Stimulated activated effector memory CD8-positive, alpha-beta T cell treated with anti-CD3 and anti-CD28 coated beads, Interleukin-12 subunit alpha, Interleukin-12 subunit beta, amount 100 ng/mL, for 72 hours (primary cell): ENCODE data around the gene PHGDH.

ENCODE experiments used
- ATAC-seq: fragments of 150-1000 bp; cut with Tn5 transposase; 2 replicates; pipeline ENCODE4 v1.10.0; 2021
- DNase-seq, 2 donors: peaks; one replicate each; pipeline ENCODE4 v3.0.0; 2021 to 2022; ENCODE audit warnings: low spot score in 2 of 2
- H3K27ac Mint-ChIP-seq: one replicate; pipeline ENCODE4 v1.8.0; 2022; ENCODE audit warnings: mild to moderate bottlenecking, mixed read lengths
- H3K36me3 Mint-ChIP-seq: one replicate; pipeline ENCODE4 v1.8.0; 2022; ENCODE audit warnings: mild to moderate bottlenecking, mixed read lengths
- H3K4me1 Mint-ChIP-seq: one replicate; pipeline ENCODE4 v1.8.0; 2022; ENCODE audit warnings: mixed read lengths
- H3K4me3 Mint-ChIP-seq: one replicate; pipeline ENCODE4 v1.8.0; 2022; ENCODE audit warnings: mild to moderate bottlenecking, mixed read lengths
- H3K9me3 Mint-ChIP-seq: one replicate; pipeline ENCODE4 v1.8.0; 2022; ENCODE audit warnings: mixed read lengths

Gene PHGDH

GRCh38 chr1:119735217-119735616, 23.5 kb downstream of the PHGDH start:
- Mint-ChIP-seq H3K36me3 (peaks cover 8% of the 10 kb centered on the region), H3K4me3 (no peak overlapping the region), H3K27ac (no peak overlapping the region), H3K9me3 (no peaks in the 10 kb centered on the region), H3K4me1 (no peaks in the 10 kb centered on the region)
- no peak for DNase-seq
- no peak for ATAC-seq

GRCh38 chr1:119736649-119737039, 24.9 kb downstream of the PHGDH start:
- Mint-ChIP-seq H3K36me3 (peaks cover 8% of the 10 kb centered on the region), H3K9me3 (no peaks in the 10 kb centered on the region), H3K4me3 (no peak overlapping the region), H3K27ac (no peak overlapping the region), H3K4me1 (no peaks in the 10 kb centered on the region)
- no peak for DNase-seq
- ATAC-seq, result no peak

DNA sequence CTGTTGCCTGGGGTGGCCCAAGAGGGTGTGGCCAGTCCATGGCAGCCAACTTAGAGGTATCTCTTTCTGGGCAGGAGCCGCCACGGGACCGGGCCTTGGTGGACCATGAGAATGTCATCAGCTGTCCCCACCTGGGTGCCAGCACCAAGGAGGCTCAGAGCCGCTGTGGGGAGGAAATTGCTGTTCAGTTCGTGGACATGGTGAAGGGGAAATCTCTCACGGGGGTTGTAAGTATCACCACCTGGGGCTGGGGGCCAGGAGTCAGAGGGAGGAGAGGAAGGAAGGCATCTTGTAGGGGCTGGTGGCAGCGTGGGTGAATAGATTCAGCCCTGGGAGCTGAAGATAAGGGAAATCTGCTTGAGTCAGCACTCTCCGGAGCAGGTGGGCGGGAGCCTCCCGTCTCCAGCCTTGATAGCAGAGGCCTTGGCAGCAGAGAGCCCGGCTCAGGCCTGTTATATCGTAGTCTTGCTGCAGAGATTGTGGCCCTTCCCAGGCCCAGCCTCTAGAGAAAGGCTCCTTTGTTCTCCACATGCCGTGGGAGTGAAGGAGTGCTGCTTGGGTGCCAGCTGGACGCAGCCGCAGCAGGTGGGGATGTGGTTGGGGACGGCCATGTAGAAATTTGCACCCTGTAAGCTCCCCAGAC, 25.4 kb downstream of the PHGDH start:
- H3K9me3 Mint-ChIP-seq, result no peaks in the 10 kb centered on the region
- H3K4me1 Mint-ChIP-seq, result no peaks in the 10 kb centered on the region
- H3K36me3 Mint-ChIP-seq, result peaks cover 8% of the 10 kb centered on the region
- H3K4me3 Mint-ChIP-seq, result no peak overlapping the region
- no peak for DNase-seq
- no peak for ATAC-seq
- no peak overlapping the region for H3K27ac Mint-ChIP-seq

DNA sequence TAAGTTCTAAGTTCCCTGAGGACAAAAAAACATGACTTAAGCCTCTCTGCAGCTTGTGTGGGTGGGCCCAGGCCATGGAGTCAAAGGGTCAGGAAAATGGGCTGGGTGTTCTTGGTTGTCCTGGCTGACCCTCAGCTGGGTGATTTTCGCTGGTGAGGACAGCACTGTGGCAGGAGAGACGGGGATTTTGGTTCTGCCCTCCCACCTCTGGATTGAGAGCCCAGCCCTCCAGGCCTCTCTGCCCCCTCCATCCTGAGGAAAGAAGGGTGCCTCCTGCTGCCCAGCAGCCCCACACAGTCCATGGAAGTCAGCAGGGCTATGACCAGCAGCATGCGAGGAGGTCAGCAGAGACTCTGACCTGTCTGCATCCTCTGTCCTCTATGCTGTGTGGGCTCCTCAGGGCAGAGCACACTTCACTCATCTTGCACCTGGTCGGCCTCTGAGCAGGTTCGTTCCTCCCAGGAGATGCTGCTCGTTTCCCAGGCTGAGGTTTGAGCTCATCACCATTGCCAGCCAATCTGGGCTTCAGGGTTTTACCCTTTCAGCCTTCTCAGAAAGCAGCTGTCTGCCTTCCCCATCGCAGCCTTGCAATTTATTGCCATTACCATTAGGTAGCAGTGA, 26.5 kb downstream of the PHGDH start:
- no peak overlapping the region for H3K27ac Mint-ChIP-seq
- ATAC-seq (no peak), DNase-seq (no peak)
- H3K4me3 Mint-ChIP-seq, result no peak overlapping the region
- H3K9me3 Mint-ChIP-seq, result no peaks in the 10 kb centered on the region
- no peaks in the 10 kb centered on the region for H3K4me1 Mint-ChIP-seq
- peaks cover 8% of the 10 kb centered on the region for H3K36me3 Mint-ChIP-seq

GRCh38 chr1:119739150-119739549, 27.4 kb downstream of the PHGDH start:
- no peak for DNase-seq
- H3K9me3 Mint-ChIP-seq, result no peaks in the 10 kb centered on the region
- ATAC-seq, result no peak
- H3K27ac Mint-ChIP-seq, result no peak overlapping the region
- peaks cover 5% of the 10 kb centered on the region for H3K4me1 Mint-ChIP-seq
- no peak overlapping the region for H3K4me3 Mint-ChIP-seq
- peaks cover 8% of the 10 kb centered on the region for H3K36me3 Mint-ChIP-seq

DNA sequence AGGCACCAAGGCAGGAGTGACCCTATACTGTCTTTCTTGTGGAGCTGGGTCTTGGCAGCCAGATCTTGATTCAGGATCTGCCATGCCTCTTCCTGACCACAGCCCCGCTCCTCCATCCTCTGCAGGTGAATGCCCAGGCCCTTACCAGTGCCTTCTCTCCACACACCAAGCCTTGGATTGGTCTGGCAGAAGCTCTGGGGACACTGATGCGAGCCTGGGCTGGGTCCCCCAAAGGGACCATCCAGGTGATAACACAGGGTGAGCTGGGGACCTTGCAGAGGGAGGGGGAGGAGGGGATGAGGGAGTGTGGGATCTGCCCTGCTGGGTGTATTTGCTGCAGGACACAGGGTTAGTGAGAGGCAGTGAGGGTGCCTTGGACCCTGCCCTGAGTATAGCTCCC, 28.5 kb downstream of the PHGDH start:
- ATAC-seq, result no peak
- DNase-seq, result no peak
- peaks cover 6% of the 10 kb centered on the region for H3K4me1 Mint-ChIP-seq
- H3K9me3 Mint-ChIP-seq, result no peaks in the 10 kb centered on the region
- peaks cover 2% of the 10 kb centered on the region for H3K36me3 Mint-ChIP-seq
- no peak overlapping the region for H3K27ac Mint-ChIP-seq
- no peak overlapping the region for H3K4me3 Mint-ChIP-seq

DNA sequence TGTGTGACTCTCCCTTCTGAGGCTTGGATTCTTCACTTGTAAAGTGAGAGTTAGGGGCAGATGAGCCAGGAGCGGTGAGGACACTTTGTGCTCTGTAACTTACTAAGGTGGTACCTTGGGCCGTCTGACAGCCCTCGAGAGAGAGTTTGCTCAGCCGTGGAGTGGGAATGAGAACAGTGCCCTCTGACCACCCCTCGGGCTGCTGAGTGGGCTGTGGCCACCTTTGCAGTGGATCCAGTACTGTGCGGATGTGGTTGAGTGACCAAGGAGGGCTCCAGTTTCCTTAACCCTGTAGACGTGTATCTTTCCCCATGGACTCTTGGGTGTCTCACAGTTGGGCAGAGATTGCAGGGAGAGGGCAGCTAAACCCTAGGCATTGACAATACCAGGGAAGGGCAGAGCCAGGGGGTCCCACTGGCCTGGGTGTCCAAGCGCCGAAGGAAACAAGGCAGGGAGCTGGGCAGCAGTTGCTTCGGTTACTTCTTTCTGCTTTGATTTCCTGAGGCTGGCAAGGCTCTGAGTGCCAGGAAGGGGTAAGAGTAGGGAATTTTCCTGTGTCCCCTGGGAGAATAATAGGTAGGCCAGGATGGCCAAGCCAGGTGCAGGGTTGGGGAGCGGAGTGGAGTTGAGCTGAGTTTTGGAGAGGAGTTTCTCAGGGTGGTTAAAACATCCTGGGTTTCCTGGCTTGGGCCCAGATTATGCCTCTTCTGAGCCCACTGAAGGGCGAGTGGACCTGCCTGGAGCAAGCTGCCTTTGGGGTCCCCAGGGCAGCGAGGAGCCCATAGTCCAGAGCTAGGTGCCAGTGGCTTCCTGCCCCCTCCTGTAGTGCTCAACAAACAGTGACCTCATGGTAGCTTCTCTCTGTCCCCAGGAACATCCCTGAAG, 29.4 kb downstream of the PHGDH start:
- DNase-seq (no peak), ATAC-seq (no peak)
- no peak overlapping the region for H3K27ac Mint-ChIP-seq
- no peaks in the 10 kb centered on the region for H3K9me3 Mint-ChIP-seq
- H3K4me1 Mint-ChIP-seq, result peaks cover 6% of the 10 kb centered on the region
- H3K36me3 Mint-ChIP-seq, result no peaks in the 10 kb centered on the region
- H3K4me3 Mint-ChIP-seq, result no peak overlapping the region

GRCh38 chr1:119742202-119742601, 30.5 kb downstream of the PHGDH start:
- H3K27ac Mint-ChIP-seq, result no peak overlapping the region
- no peaks in the 10 kb centered on the region for H3K9me3 Mint-ChIP-seq
- no peak for DNase-seq
- ATAC-seq, result no peak
- H3K4me3 Mint-ChIP-seq, result no peak overlapping the region
- no peaks in the 10 kb centered on the region for H3K36me3 Mint-ChIP-seq
- H3K4me1 Mint-ChIP-seq, result peaks cover 6% of the 10 kb centered on the region

DNA sequence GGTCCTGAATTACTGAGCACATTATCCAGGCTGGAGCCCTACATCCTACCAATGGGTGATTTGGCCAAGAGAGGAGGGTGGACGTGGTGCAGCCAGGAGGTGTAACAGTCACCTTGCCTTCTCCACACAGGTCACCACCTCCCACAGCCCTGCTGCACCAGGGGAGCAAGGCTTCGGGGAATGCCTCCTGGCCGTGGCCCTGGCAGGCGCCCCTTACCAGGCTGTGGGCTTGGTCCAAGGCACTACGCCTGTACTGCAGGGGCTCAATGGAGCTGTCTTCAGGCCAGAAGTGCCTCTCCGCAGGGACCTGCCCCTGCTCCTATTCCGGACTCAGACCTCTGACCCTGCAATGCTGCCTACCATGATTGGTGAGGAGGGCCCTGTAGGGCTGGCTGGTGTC, 30.9 kb downstream of the PHGDH start:
- ATAC-seq, result no peak
- H3K4me1 Mint-ChIP-seq, result peaks cover 6% of the 10 kb centered on the region
- no peak for DNase-seq
- H3K36me3 Mint-ChIP-seq, result no peaks in the 10 kb centered on the region
- H3K4me3 Mint-ChIP-seq, result no peak overlapping the region
- H3K9me3 Mint-ChIP-seq, result no peaks in the 10 kb centered on the region
- H3K27ac Mint-ChIP-seq, result no peak overlapping the region

DNA sequence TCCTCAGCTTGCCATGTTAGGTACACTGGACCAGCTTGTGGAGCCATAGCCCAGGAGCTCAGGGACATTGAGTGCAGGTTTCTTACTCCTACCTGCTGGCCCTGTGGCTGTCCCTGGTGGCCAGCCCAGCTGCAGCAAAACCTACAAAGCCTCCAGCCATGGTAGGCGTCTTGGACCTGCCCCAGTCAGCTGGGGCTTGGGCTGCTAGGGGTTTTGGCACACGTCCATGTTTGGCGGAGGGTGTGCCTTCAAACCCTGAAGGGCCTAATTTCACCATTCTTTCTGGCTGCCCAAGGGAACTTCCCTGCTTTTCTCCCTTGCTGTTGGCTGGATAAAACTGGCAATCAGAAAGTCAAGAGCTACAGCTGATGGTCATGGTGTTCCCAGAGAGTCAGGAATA, 31.6 kb downstream of the PHGDH start:
- no peaks in the 10 kb centered on the region for H3K9me3 Mint-ChIP-seq
- DNase-seq, result no peak
- ATAC-seq, result no peak
- no peaks in the 10 kb centered on the region for H3K36me3 Mint-ChIP-seq
- H3K4me1 Mint-ChIP-seq, result peaks cover 6% of the 10 kb centered on the region
- no peak overlapping the region for H3K27ac Mint-ChIP-seq
- no peak overlapping the region for H3K4me3 Mint-ChIP-seq

GRCh38 chr1:119743776-119744597, 32.3 kb downstream of the PHGDH start:
- no peaks in the 10 kb centered on the region for H3K9me3 Mint-ChIP-seq
- DNase-seq, result no peak
- H3K27ac Mint-ChIP-seq, result no peak overlapping the region
- peaks cover 6% of the 10 kb centered on the region for H3K4me1 Mint-ChIP-seq
- H3K4me3 Mint-ChIP-seq, result no peak overlapping the region
- ATAC-seq, result peak; percentile 55
- H3K36me3 Mint-ChIP-seq, result no peaks in the 10 kb centered on the region

DNA sequence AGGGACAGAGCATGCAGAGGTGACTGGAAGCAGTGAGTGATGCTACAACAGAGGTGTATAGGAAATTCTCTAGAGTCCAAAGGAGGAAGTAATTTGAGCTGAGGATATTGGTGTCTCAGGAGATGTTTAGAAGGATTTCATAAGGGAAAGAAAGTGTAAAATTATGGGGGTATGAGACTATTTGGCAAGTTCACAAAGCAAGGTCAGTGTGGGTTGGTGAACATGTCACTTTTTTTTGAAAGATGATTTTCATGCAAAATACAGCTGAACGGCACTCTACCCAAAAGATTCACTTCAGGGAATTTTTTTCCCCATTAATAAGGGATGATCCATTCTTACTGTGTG, 32.8 kb downstream of the PHGDH start:
- H3K4me3 Mint-ChIP-seq, result no peak overlapping the region
- no peaks in the 10 kb centered on the region for H3K36me3 Mint-ChIP-seq
- ATAC-seq (no peak), DNase-seq (no peak)
- peaks cover 6% of the 10 kb centered on the region for H3K4me1 Mint-ChIP-seq
- H3K9me3 Mint-ChIP-seq, result no peaks in the 10 kb centered on the region
- H3K27ac Mint-ChIP-seq, result no peak overlapping the region

- Mint-ChIP-seq H3K4me1 (peaks cover 6% of the 10 kb centered on the region), H3K4me3 (no peak overlapping the region), H3K27ac (no peak overlapping the region)
Measured at GRCh38 chr1:119745034-119745433, 33.3 kb downstream of the PHGDH start.

GRCh38 chr1:119747451-119747850, 35.7 kb downstream of the PHGDH start:
- DNase-seq (no peak), ATAC-seq (no peak)
- Mint-ChIP-seq H3K4me3 (no peak overlapping the region), H3K4me1 (peaks cover 6% of the 10 kb centered on the region), H3K36me3 (no peaks in the 10 kb centered on the region), H3K27ac (no peak overlapping the region), H3K9me3 (no peaks in the 10 kb centered on the region)

More at GRCh38 chr1:119745034-119745433, 33.3 kb downstream of the PHGDH start:
- no peak for DNase-seq
- Mint-ChIP-seq H3K36me3 (no peaks in the 10 kb centered on the region), H3K9me3 (no peaks in the 10 kb centered on the region)
- no peak for ATAC-seq

GRCh38 chr1:119748040-119748439, 36.3 kb downstream of the PHGDH start:
- Mint-ChIP-seq H3K4me3 (no peak overlapping the region), H3K9me3 (no peaks in the 10 kb centered on the region), H3K36me3 (no peaks in the 10 kb centered on the region), H3K4me1 (peaks cover 6% of the 10 kb centered on the region), H3K27ac (no peak overlapping the region)
- no peak for ATAC-seq
- no peak for DNase-seq
